IPS-15b (cell line): ENCODE measurements around the gene TBPL2.

ENCODE experiments used
- H3K27me3 ChIP-seq: one replicate; pipeline ENCODE4 v1.6.1; 2013; ENCODE audit warnings: low read length; ENCODE audit not compliant: control insufficient read depth, insufficient read depth
- H3K36me3 ChIP-seq: one replicate; pipeline ENCODE4 v1.6.1; 2013; ENCODE audit warnings: low read length; ENCODE audit not compliant: control insufficient read depth, insufficient read depth
- H3K4me1 ChIP-seq: one replicate; pipeline ENCODE4 v1.6.1; 2013; ENCODE audit warnings: mild to moderate bottlenecking, low read length; ENCODE audit not compliant: control insufficient read depth, insufficient read depth
- H3K4me3 ChIP-seq: one replicate; pipeline ENCODE4 v1.5.1; 2013; ENCODE audit warnings: low read depth, low read length
- H3K9ac ChIP-seq: one replicate; pipeline ENCODE4 v1.6.1; 2013; ENCODE audit warnings: low read depth, mild to moderate bottlenecking, low read length
- H3K9me3 ChIP-seq: one replicate; pipeline ENCODE4 v1.6.1; 2013; ENCODE audit warnings: mild to moderate bottlenecking, low read length; ENCODE audit not compliant: control insufficient read depth, insufficient read depth

The TBPL2 gene

GRCh38 chr14:55418411-55418810, 22.0 kb downstream of the TBPL2 start:
- Histone ChIP-seq H3K27me3 (no peaks in the 10 kb centered on the region), H3K9ac (no peak overlapping the region), H3K4me3 (no peak overlapping the region), H3K9me3 (no peaks in the 10 kb centered on the region), H3K4me1 (peaks cover 2% of the 10 kb centered on the region), H3K36me3 (no peaks in the 10 kb centered on the region)

- H3K9ac ChIP-seq = no peak overlapping the region
- no peaks in the 10 kb centered on the region for H3K9me3 ChIP-seq
- peaks cover 2% of the 10 kb centered on the region for H3K4me1 ChIP-seq
- no peaks in the 10 kb centered on the region for H3K27me3 ChIP-seq
- no peak overlapping the region for H3K4me3 ChIP-seq
- no peaks in the 10 kb centered on the region for H3K36me3 ChIP-seq
Observed at GRCh38 chr14:55417955-55418354, 22.5 kb downstream of the TBPL2 start.

GRCh38 chr14:55416866-55417265, 23.6 kb downstream of the TBPL2 start:
- Histone ChIP-seq H3K36me3 (no peaks in the 10 kb centered on the region), H3K9me3 (no peaks in the 10 kb centered on the region), H3K9ac (no peak overlapping the region), H3K4me3 (no peak overlapping the region), H3K4me1 (peaks cover 2% of the 10 kb centered on the region), H3K27me3 (no peaks in the 10 kb centered on the region)

- Histone ChIP-seq H3K4me3 (no peak overlapping the region), H3K9me3 (no peaks in the 10 kb centered on the region), H3K36me3 (no peaks in the 10 kb centered on the region), H3K27me3 (no peaks in the 10 kb centered on the region), H3K4me1 (peaks cover 2% of the 10 kb centered on the region), H3K9ac (no peak overlapping the region)
Observed at GRCh38 chr14:55414551-55414950, 25.9 kb downstream of the TBPL2 start.

GRCh38 chr14:55412676-55413075, 27.7 kb downstream of the TBPL2 start:
- no peaks in the 10 kb centered on the region for H3K9me3 ChIP-seq
- no peaks in the 10 kb centered on the region for H3K36me3 ChIP-seq
- H3K4me3 ChIP-seq = no peak overlapping the region
- no peaks in the 10 kb centered on the region for H3K27me3 ChIP-seq
- no peak overlapping the region for H3K9ac ChIP-seq
- peaks cover 2% of the 10 kb centered on the region for H3K4me1 ChIP-seq

- peak within 1 kb of the TSS; percentile 86 for H3K4me3 ChIP-seq
- no peaks in the 10 kb centered on the region for H3K27me3 ChIP-seq
- no peaks in the 10 kb centered on the region for H3K36me3 ChIP-seq
- H3K9me3 ChIP-seq = no peaks in the 10 kb centered on the region
- H3K9ac ChIP-seq = peak within 1 kb of the TSS; percentile 82
- H3K4me1 ChIP-seq = peaks cover 2% of the 10 kb centered on the region
Observed at GRCh38 chr14:55411426-55412389, 28.7 kb downstream of the TBPL2 start, which contains the start of gene ATG14. Gene ATG14, minus strand, starts transcription at chr14:55411830. Its CDS starts 8 bp downstream, at chr14:55411822.

GRCh38 chr14:55410876-55411275, 29.5 kb downstream of the TBPL2 start:
- peak overlapping the region; percentile 86 for H3K4me3 ChIP-seq
- H3K4me1 ChIP-seq = no peaks in the 10 kb centered on the region
- H3K27me3 ChIP-seq = no peaks in the 10 kb centered on the region
- H3K9me3 ChIP-seq = no peaks in the 10 kb centered on the region
- no peaks in the 10 kb centered on the region for H3K36me3 ChIP-seq
- peak overlapping the region; percentile 82 for H3K9ac ChIP-seq

- Histone ChIP-seq H3K4me1 (no peaks in the 10 kb centered on the region), H3K9ac (no peak overlapping the region), H3K4me3 (no peak overlapping the region), H3K27me3 (no peaks in the 10 kb centered on the region), H3K36me3 (no peaks in the 10 kb centered on the region), H3K9me3 (no peaks in the 10 kb centered on the region)
Observed at GRCh38 chr14:55404173-55404854, 36.1 kb downstream of the TBPL2 start.

GRCh38 chr14:55401751-55402150, 38.7 kb downstream of the TBPL2 start:
- no peaks in the 10 kb centered on the region for H3K9me3 ChIP-seq
- no peak overlapping the region for H3K4me3 ChIP-seq
- no peak overlapping the region for H3K9ac ChIP-seq
- no peaks in the 10 kb centered on the region for H3K36me3 ChIP-seq
- H3K4me1 ChIP-seq = no peaks in the 10 kb centered on the region
- no peaks in the 10 kb centered on the region for H3K27me3 ChIP-seq

- Histone ChIP-seq H3K9ac (no peak overlapping the region), H3K4me1 (no peaks in the 10 kb centered on the region), H3K36me3 (no peaks in the 10 kb centered on the region), H3K9me3 (no peaks in the 10 kb centered on the region), H3K27me3 (no peaks in the 10 kb centered on the region), H3K4me3 (no peak overlapping the region)
Observed at GRCh38 chr14:55399852-55400251, 40.6 kb downstream of the TBPL2 start.

GRCh38 chr14:55399183-55399582, 41.2 kb downstream of the TBPL2 start:
- no peaks in the 10 kb centered on the region for H3K36me3 ChIP-seq
- no peaks in the 10 kb centered on the region for H3K27me3 ChIP-seq
- H3K4me3 ChIP-seq = no peak overlapping the region
- no peaks in the 10 kb centered on the region for H3K9me3 ChIP-seq
- H3K9ac ChIP-seq = no peak overlapping the region
- H3K4me1 ChIP-seq = no peaks in the 10 kb centered on the region

GRCh38 chr14:55398679-55399078, 41.7 kb downstream of the TBPL2 start:
- no peaks in the 10 kb centered on the region for H3K4me1 ChIP-seq
- H3K27me3 ChIP-seq = no peaks in the 10 kb centered on the region
- no peaks in the 10 kb centered on the region for H3K36me3 ChIP-seq

More at GRCh38 chr14:55398679-55399078, 41.7 kb downstream of the TBPL2 start:
- H3K4me3 ChIP-seq = no peak overlapping the region
- H3K9me3 ChIP-seq = no peaks in the 10 kb centered on the region
- H3K9ac ChIP-seq = no peak overlapping the region
